Coronary artery (tissue), 2 donors: ENCODE results near the gene CNOT8.

Source experiments
- DNase-seq: peaks from one replicate; pipeline ENCODE4 v3.0.0-alpha.2; 2017; ENCODE audit warnings: low spot score
- H3K27ac ChIP-seq, 2 donors: fragments of 200-600 bp; sonication (generic); one replicate each; pipeline ENCODE4 v1.5.1; 2016 to 2019
- H3K4me3 ChIP-seq: fragments of 200-600 bp; sonication (generic); 2 replicates; pipeline ENCODE4 v1.5.1; 2016; ENCODE audit warnings: mild to moderate bottlenecking, moderate library complexity
- TF ChIP-seq, protein P1 (sequence below): fragments of 200-600 bp; sonication (generic); IDR thresholded peaks from one replicate; pipeline ENCODE4 v1.5.1; 2019; ENCODE audit warnings: antibody characterized with exemption

The CNOT8 gene

GRCh38 chr5:154916874-154917273 lies 58.4 kb downstream of the CNOT8 start:
- H3K4me3 ChIP-seq = no peak overlapping the region
- DNase-seq = no peak
- H3K27ac ChIP-seq = no peak overlapping the region
- TF ChIP-seq, protein P1, sequence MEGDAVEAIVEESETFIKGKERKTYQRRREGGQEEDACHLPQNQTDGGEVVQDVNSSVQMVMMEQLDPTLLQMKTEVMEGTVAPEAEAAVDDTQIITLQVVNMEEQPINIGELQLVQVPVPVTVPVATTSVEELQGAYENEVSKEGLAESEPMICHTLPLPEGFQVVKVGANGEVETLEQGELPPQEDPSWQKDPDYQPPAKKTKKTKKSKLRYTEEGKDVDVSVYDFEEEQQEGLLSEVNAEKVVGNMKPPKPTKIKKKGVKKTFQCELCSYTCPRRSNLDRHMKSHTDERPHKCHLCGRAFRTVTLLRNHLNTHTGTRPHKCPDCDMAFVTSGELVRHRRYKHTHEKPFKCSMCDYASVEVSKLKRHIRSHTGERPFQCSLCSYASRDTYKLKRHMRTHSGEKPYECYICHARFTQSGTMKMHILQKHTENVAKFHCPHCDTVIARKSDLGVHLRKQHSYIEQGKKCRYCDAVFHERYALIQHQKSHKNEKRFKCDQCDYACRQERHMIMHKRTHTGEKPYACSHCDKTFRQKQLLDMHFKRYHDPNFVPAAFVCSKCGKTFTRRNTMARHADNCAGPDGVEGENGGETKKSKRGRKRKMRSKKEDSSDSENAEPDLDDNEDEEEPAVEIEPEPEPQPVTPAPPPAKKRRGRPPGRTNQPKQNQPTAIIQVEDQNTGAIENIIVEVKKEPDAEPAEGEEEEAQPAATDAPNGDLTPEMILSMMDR = no peak

DNA sequence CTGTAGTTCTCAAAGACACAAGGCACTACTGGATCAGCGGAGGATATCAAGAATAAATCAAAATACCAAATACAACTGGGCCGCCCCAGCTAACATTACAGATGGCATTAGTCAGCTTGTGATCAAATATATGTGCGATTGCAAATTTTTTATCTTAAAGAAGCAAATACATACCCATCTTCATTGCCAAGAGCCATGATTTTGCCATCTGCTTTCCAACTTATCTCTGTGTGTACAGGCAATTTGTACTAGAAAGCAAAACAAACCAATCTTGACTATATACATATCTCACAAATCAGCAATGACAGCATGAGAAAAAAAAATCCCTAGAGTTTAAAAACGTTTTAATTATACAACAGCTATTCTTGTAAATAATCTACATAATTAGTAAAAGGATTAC lies 59.3 kb downstream of the CNOT8 start:
- H3K4me3 ChIP-seq = no peak overlapping the region
- DNase-seq = no peak
- TF ChIP-seq, protein P1 = no peak
- H3K27ac ChIP-seq = no peak overlapping the region

- Histone ChIP-seq H3K4me3 (no peak overlapping the region), H3K27ac (no peak overlapping the region)
- no peak for DNase-seq
- TF ChIP-seq, protein P1 = no peak
These were observed 65.3 kb downstream of the CNOT8 start for GRCh38 chr5:154923441-154924430.
